Body of pancreas (tissue), 4 donors: Measurements from ENCODE around the gene PRKCB. TPM values are rescaled to one million over a fixed set of nuclear protein-coding genes. Genes with fewer than 3 reads are reported as not detected.

Source experiments
- ATAC-seq: fragments of 150-250 bp; one replicate; pipeline ENCODE4 v1.9.1; 2016
- DNase-seq, 4 donors: peaks; one replicate each; pipeline ENCODE4 v3.0.0-alpha.2; 2019
- H3K27ac ChIP-seq, 4 donors: fragments of 200-600 bp; sonication (generic); 1 replicate in 3 of 4; 2 replicates in 1 of 4; pipeline versions ENCODE4 v1.5.1 to v1.6.1; 2016 to 2019; ENCODE audit warnings: mild to moderate bottlenecking in 1 of 4, mixed read lengths in 1 of 4, moderate library complexity in 1 of 4
- H3K27me3 ChIP-seq, 2 donors: fragments of 200-600 bp; sonication (generic); one replicate each; pipeline ENCODE4 v1.6.0; 2016; ENCODE audit warnings: mild to moderate bottlenecking in 1 of 2
- H3K36me3 ChIP-seq, 2 donors: fragments of 200-600 bp; sonication (generic); replicated peaks in 1 of 2; 2 replicates each; pipeline ENCODE4 v1.5.1; 2016; ENCODE audit warnings: low read depth in 2 of 2; ENCODE audit not compliant: insufficient read depth in 1 of 2
- H3K4me1 ChIP-seq: fragments of 200-600 bp; sonication (generic); one replicate; pipeline ENCODE4 v1.6.0; 2016
- H3K4me3 ChIP-seq, 2 donors: fragments of 200-600 bp; sonication (generic); 1 replicate in 1 of 2; 2 replicates in 1 of 2; pipeline ENCODE4 v1.5.1; 2016 to 2019
- H3K9me3 ChIP-seq, 3 donors: fragments of 200-600 bp; sonication (generic); 1 replicate in 2 of 3; 2 replicates in 1 of 3; pipeline ENCODE4 v1.5.1; 2016
- POLR2A ChIP-seq, 3 donors: fragments of 450-650 bp; IDR thresholded peaks; one replicate each; pipeline ENCODE4 v1.6.1; 2016; ENCODE audit warnings: antibody characterized with exemption in 3 of 3, mild to moderate bottlenecking in 2 of 3
- WGBS, 2 donors: methylation state at CpG; one replicate each; pipeline ENCODE4 v1.1.5; 2017; 5-methylcytosine and 5-hydroxymethylcytosine counted together
- intact Hi-C: fragments of 100-400 bp; cut with DNase I; formaldehyde crosslinking; loops from one replicate; pipeline ENCODE4 v1.15.1; 2023
- total RNA-seq, 2 donors: library from RNA; depleted of rRNA; stranded (reverse); fragments of >200 nt; gene quantifications; one replicate each; pipeline ENCODE4 v1.1.0, GENCODE V29; 2016
- TF ChIP-seq, protein P1 (sequence below), 7 experiments: fragments of 450-650 bp in 4 of 7; fragments of 200-600 bp in 3 of 7; sonication (generic) in 3 of 7; IDR thresholded peaks; one replicate each; pipeline ENCODE4 v1.5.1; 2016 to 2019; ENCODE audit warnings: antibody characterized with exemption in 7 of 7

The PRKCB gene
- total RNA-seq, 2 donors from 2014 or later, result 0.33 to 10.6 TPM

DNA sequence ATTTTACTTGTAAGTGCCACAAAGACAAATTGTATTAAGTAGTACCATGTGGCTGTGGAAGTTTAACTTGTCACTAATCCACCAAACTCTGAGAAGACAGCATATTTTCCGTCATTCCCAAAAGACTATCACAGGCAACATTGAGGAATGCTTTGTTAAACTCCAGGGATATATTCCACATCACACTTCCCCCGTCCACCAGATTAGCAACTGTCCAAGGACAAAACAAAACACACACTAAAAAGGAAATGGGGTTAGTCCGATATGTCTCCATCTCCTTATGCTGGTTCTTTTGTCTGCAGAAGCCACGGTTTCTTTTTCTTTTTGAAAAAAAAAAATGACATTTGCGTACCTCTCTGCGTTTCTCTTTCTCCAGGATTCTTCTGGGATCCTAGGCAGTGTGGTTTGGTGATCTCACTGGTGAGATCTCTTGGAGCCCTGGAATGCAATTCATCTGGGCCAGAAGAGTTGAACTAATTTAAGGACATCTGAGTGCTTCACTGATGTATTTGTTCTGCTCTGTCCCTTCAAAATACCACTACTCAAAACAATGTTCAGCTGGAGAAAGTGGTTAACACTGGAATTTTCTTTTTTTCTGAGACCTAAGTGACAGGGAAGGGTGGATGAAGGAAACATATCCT is 40.6 kb downstream of the PRKCB start:
- no peak for ATAC-seq
- H3K4me3 ChIP-seq, result no peak overlapping the region
- intact Hi-C loops, result no loop called here

GRCh38 chr16:23877107-23878070 is 41.6 kb downstream of the PRKCB start:
- no peak for DNase-seq
- no peak for TF ChIP-seq POLR2A (IDR thresholded peaks at IDR 0.05)
- Histone ChIP-seq H3K36me3 (no peaks in the 10 kb centered on the region), H3K4me1 (no peaks in the 10 kb centered on the region), H3K27ac (no peak overlapping the region), H3K27me3 (no peaks in the 10 kb centered on the region), H3K9me3 (no peaks in the 10 kb centered on the region), H3K4me3 (no peak overlapping the region)
- intact Hi-C loops, result no loop called here
- no peak for ATAC-seq
- WGBS, 2 donors, result 71 to 78% methylated on average over 9 of the region's 9 CpGs

More for the DNA sequence above, 40.6 kb downstream of the PRKCB start:
- no peaks in the 10 kb centered on the region for H3K4me1 ChIP-seq
- no peaks in the 10 kb centered on the region for H3K9me3 ChIP-seq
- TF ChIP-seq, protein P1, sequence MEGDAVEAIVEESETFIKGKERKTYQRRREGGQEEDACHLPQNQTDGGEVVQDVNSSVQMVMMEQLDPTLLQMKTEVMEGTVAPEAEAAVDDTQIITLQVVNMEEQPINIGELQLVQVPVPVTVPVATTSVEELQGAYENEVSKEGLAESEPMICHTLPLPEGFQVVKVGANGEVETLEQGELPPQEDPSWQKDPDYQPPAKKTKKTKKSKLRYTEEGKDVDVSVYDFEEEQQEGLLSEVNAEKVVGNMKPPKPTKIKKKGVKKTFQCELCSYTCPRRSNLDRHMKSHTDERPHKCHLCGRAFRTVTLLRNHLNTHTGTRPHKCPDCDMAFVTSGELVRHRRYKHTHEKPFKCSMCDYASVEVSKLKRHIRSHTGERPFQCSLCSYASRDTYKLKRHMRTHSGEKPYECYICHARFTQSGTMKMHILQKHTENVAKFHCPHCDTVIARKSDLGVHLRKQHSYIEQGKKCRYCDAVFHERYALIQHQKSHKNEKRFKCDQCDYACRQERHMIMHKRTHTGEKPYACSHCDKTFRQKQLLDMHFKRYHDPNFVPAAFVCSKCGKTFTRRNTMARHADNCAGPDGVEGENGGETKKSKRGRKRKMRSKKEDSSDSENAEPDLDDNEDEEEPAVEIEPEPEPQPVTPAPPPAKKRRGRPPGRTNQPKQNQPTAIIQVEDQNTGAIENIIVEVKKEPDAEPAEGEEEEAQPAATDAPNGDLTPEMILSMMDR (IDR thresholded peaks at IDR 0.05), result no peak
- TF ChIP-seq POLR2A (IDR thresholded peaks at IDR 0.05), result no peak
- DNase-seq, result no peak
- H3K36me3 ChIP-seq, result no peaks in the 10 kb centered on the region
- no peak overlapping the region for H3K27ac ChIP-seq
- 38 to 51% methylated on average over 6 of the region's 6 CpGs for WGBS, 2 donors
- H3K27me3 ChIP-seq, result no peaks in the 10 kb centered on the region

DNA sequence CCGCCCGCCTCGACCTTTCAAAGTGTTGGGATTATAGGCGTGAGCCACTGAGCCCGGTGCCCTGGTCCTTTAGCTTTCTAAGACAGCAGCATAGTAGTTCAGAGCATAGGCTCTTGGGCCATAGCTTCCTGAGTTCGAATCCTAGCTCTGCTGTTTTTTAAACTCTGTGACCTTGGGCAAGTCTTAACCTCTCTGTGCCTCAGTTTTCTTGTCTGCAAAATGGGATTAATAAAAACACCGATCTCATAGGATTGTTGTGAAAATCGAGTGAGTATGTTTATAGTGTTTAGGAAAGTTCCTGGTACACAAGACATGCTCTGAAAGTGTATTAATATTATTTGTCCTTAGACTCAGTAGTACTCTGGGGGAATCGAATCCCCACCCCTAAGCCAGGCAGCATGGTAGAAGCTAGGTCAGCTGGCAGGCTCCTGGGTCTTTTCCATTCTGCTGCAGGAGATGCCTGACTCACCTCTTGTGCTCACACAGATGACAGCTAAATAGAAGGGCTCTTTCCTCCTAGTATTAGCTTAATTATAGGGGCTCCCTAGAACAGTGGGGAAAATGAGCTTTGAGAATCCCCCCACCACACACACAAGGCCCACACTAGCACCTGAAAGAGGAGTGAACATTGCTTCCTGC is 44.1 kb downstream of the PRKCB start:
- Histone ChIP-seq H3K4me3 (no peak overlapping the region), H3K27ac (no peak overlapping the region), H3K9me3 (no peaks in the 10 kb centered on the region), H3K27me3 (no peaks in the 10 kb centered on the region), H3K4me1 (no peaks in the 10 kb centered on the region), H3K36me3 (no peaks in the 10 kb centered on the region)
- WGBS, 2 donors, result 71 to 78% methylated on average over 9 of the region's 9 CpGs
- intact Hi-C loops, result no loop called here
- ATAC-seq, result no peak
- no peak for DNase-seq
- TF ChIP-seq, protein P1 (IDR thresholded peaks at IDR 0.05), result no peak
- no peak for TF ChIP-seq POLR2A (IDR thresholded peaks at IDR 0.05)

GRCh38 chr16:23889189-23889588 is 53.4 kb downstream of the PRKCB start:
- WGBS, 2 donors, result 63 to 65% methylated on average over 2 of the region's 2 CpGs
- H3K36me3 ChIP-seq, result no peaks in the 10 kb centered on the region
- intact Hi-C loops, result no loop called here
- TF ChIP-seq POLR2A (IDR thresholded peaks at IDR 0.05), result no peak
- TF ChIP-seq, protein P1 (IDR thresholded peaks at IDR 0.05), result no peak
- no peak overlapping the region for H3K27ac ChIP-seq
- DNase-seq (no peak), ATAC-seq (no peak)
- H3K27me3 ChIP-seq, result no peaks in the 10 kb centered on the region
- no peaks in the 10 kb centered on the region for H3K4me1 ChIP-seq
- H3K9me3 ChIP-seq, result no peaks in the 10 kb centered on the region
- no peak overlapping the region for H3K4me3 ChIP-seq

DNA sequence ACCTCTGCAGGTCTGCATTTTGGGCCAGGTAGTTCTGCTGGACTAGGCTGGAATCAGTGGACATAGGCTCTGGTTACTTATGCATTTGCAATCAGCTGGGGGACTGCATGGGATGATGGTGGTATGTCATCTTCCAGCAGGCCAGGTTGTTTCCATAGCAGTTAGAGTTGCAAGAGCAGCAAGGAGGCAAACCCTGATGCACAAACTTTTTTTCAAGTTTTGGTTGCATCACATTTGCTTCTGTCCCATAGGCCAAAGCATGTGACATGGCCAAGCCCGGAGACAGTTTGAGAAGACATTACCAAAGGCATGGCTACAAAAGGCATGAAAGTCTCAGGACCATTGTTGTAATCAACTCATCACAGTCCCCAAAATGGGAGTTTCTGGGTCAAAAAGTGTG is 58.2 kb downstream of the PRKCB start:
- H3K4me1 ChIP-seq, result no peaks in the 10 kb centered on the region
- DNase-seq (no peak), ATAC-seq (no peak)
- TF ChIP-seq, protein P1 (IDR thresholded peaks at IDR 0.05), result no peak
- no peak for TF ChIP-seq POLR2A (IDR thresholded peaks at IDR 0.05)
- H3K27me3 ChIP-seq, result no peaks in the 10 kb centered on the region
- no peak overlapping the region for H3K27ac ChIP-seq
- no peaks in the 10 kb centered on the region for H3K36me3 ChIP-seq
- no peaks in the 10 kb centered on the region for H3K9me3 ChIP-seq
- WGBS, 2 donors, result 62 to 71% methylated on average over 1 of the region's 1 CpG
- intact Hi-C loops, result no loop called here
- H3K4me3 ChIP-seq, result no peak overlapping the region
